ENCODE results near the gene TEX264. TPM values are rescaled to one million over a fixed set of nuclear protein-coding genes. Genes with fewer than 3 reads are reported as not detected.

TEX264 gene
- total RNA-seq, 1 donor from 2014 or later, result 23.8 TPM

DNA sequence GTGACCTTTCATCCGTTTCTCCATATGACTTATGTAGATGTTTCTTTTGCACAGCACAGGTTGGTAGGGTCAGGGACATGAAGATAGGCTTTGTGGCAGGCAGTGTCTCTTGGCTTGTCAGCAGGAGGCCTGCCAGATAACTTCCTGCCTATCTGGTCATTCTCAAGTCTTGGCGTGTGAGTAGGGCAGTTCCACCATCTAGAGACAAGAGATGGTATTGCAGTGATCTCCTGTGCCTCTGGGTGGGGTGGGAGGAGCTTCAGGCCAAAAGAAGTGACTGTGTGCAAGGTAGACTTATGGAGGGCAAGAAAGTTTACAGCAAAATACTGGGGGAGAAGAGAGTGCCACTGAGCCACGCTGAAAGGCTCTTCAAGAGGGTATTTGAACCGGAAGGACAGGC is 11.0 kb downstream of the TEX264 start:
- H3K4me1 Mint-ChIP-seq (ENCODE audit: unreplicated experiment), result peaks cover 46% of the 10 kb centered on the region
- H3K4me3 Mint-ChIP-seq (ENCODE audit: unreplicated experiment), result peak overlapping the region; percentile 45
- peak overlapping the region; percentile 6 for H3K27ac Mint-ChIP-seq (ENCODE audit: unreplicated experiment)
- H3K27me3 Mint-ChIP-seq (ENCODE audit: unreplicated experiment), result peaks cover 15% of the 10 kb centered on the region
- TF ChIP-seq, protein P1, sequence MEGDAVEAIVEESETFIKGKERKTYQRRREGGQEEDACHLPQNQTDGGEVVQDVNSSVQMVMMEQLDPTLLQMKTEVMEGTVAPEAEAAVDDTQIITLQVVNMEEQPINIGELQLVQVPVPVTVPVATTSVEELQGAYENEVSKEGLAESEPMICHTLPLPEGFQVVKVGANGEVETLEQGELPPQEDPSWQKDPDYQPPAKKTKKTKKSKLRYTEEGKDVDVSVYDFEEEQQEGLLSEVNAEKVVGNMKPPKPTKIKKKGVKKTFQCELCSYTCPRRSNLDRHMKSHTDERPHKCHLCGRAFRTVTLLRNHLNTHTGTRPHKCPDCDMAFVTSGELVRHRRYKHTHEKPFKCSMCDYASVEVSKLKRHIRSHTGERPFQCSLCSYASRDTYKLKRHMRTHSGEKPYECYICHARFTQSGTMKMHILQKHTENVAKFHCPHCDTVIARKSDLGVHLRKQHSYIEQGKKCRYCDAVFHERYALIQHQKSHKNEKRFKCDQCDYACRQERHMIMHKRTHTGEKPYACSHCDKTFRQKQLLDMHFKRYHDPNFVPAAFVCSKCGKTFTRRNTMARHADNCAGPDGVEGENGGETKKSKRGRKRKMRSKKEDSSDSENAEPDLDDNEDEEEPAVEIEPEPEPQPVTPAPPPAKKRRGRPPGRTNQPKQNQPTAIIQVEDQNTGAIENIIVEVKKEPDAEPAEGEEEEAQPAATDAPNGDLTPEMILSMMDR (IDR thresholded peaks at IDR 0.05; ENCODE audit: unreplicated experiment), result peak; percentile 63
- DNase-seq (ENCODE audit: low spot score), result peak; percentile 64
- H3K36me3 Mint-ChIP-seq (ENCODE audit: low read depth, unreplicated experiment), result peaks cover 25% of the 10 kb centered on the region
- H3K9me3 Mint-ChIP-seq (ENCODE audit: unreplicated experiment), result no peaks in the 10 kb centered on the region

DNA sequence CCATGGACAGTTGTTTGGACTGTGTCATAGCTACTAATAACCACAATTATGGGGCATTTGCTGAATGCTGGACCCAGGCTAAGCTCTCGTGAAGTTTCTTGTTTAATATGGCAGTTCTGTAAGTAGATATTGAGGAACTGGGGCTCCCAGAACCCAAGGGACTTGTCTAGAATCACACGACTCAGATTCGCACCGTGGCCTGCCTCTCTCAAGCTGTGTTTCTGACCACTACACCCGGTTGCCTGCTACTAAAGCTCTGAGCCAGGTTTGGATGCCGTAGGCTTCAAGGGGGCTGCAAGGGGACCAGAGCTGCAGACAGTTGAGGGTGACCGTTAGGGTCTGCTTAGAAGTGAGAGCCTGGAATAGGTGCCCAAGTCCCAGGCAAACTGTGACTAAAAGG is 11.5 kb downstream of the TEX264 start:
- Mint-ChIP-seq H3K9me3 (ENCODE audit: unreplicated experiment) (no peaks in the 10 kb centered on the region), H3K36me3 (ENCODE audit: low read depth, unreplicated experiment) (peaks cover 25% of the 10 kb centered on the region), H3K27ac (ENCODE audit: unreplicated experiment) (no peak overlapping the region), H3K4me3 (ENCODE audit: unreplicated experiment) (no peak overlapping the region), H3K27me3 (ENCODE audit: unreplicated experiment) (peaks cover 15% of the 10 kb centered on the region), H3K4me1 (ENCODE audit: unreplicated experiment) (peaks cover 47% of the 10 kb centered on the region)
- no peak for DNase-seq (ENCODE audit: low spot score)
- TF ChIP-seq, protein P1 (IDR thresholded peaks at IDR 0.05; ENCODE audit: unreplicated experiment), result no peak

DNA sequence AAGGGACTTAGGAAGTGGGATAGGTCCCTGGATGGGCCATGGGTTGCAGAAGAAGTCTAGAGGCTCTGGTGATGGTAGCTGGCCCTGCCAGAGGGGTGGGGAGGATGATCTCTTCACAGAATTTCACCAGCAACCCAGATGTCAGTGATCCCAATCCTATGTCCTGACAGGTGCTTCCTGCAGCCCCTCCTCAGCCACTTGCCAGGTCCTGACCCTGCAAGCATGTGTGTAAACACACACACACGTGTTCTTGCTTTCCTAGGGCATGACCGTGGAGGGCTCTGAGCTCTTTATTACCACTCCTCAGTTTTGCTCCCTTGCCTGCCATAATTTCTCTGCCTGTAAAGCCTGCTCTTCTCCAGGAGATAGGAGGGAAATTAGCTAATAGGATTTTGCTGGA is 12.5 kb downstream of the TEX264 start:
- Mint-ChIP-seq H3K4me3 (ENCODE audit: unreplicated experiment) (no peak overlapping the region), H3K27me3 (ENCODE audit: unreplicated experiment) (peaks cover 15% of the 10 kb centered on the region), H3K4me1 (ENCODE audit: unreplicated experiment) (peaks cover 47% of the 10 kb centered on the region), H3K27ac (ENCODE audit: unreplicated experiment) (no peak overlapping the region), H3K9me3 (ENCODE audit: unreplicated experiment) (no peaks in the 10 kb centered on the region), H3K36me3 (ENCODE audit: low read depth, unreplicated experiment) (peaks cover 29% of the 10 kb centered on the region)
- TF ChIP-seq, protein P1 (IDR thresholded peaks at IDR 0.05; ENCODE audit: unreplicated experiment), result no peak
- no peak for DNase-seq (ENCODE audit: low spot score)

DNA sequence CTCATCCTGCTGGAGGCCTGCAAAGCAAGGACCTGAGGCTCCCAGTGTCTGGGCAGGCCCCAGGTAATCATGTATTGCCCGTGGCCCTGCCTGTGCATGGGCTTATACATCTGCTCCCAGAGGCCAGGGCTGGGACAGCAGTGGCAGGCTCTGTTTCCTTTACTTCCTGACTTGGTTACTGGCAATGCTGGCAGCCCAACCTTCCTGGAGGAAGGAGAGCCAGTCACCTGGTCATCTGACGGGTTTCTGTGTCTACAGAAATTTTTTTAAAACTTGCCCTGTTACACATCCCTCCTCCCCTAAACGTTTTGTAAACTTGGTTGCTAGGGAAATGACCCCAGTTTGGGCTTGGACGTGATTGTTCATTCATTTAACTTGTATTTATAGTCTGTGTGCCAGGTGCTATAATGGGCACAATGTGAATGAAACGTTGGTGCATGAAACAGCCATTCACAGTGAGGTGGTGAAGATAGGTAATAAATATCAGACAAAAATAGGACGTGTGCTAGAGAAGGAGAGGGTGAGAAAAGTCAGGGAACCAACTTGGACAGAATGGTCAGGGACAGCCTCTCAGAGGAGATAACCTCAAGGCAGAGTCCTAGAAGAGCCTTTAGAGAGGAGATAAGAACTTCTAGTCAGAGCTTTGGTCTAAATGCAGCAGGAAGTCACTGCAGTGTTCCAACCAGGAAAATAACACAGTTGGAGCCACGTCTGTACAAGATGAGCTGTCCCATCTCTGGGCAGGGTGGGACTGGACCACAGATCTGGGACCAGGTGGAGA is 14.1 kb downstream of the TEX264 start:
- Mint-ChIP-seq H3K36me3 (ENCODE audit: low read depth, unreplicated experiment) (peaks cover 29% of the 10 kb centered on the region), H3K27ac (ENCODE audit: unreplicated experiment) (peak overlapping the region; percentile 82), H3K9me3 (ENCODE audit: unreplicated experiment) (no peaks in the 10 kb centered on the region), H3K4me1 (ENCODE audit: unreplicated experiment) (peaks cover 43% of the 10 kb centered on the region), H3K4me3 (ENCODE audit: unreplicated experiment) (peak overlapping the region; percentile 37), H3K27me3 (ENCODE audit: unreplicated experiment) (peaks cover 15% of the 10 kb centered on the region)
- TF ChIP-seq, protein P1 (IDR thresholded peaks at IDR 0.05; ENCODE audit: unreplicated experiment), result no peak
- no peak for DNase-seq (ENCODE audit: low spot score)

DNA sequence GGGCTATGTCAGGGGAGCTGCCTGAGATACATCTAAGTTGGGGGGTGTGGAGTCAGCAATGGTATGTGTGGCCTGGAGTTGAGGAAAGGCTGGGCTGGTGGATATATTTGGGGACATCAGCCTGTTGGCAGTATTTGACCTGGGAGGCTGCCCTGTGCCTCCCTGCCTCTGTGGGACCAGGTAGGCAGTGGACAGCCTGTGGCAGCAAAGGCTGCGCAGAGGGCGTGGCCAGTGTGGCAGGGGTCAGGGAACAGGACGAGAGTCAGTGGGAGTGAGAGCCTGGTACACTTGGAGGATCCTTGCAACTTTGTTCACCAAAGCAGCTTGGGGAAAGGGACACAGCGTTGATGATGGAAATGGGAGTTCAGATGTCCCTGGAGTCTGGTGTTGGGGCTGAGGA is 15.0 kb downstream of the TEX264 start:
- DNase-seq (ENCODE audit: low spot score), result no peak
- Mint-ChIP-seq H3K9me3 (ENCODE audit: unreplicated experiment) (no peaks in the 10 kb centered on the region), H3K4me3 (ENCODE audit: unreplicated experiment) (peak overlapping the region; percentile 37), H3K27ac (ENCODE audit: unreplicated experiment) (peak overlapping the region; percentile 82), H3K27me3 (ENCODE audit: unreplicated experiment) (peaks cover 13% of the 10 kb centered on the region), H3K4me1 (ENCODE audit: unreplicated experiment) (peaks cover 40% of the 10 kb centered on the region), H3K36me3 (ENCODE audit: low read depth, unreplicated experiment) (peaks cover 29% of the 10 kb centered on the region)
- TF ChIP-seq, protein P1 (IDR thresholded peaks at IDR 0.05; ENCODE audit: unreplicated experiment), result no peak
